GM12878 (cell line): Measurements from ENCODE around the gene TMTC3. TPM values are rescaled to one million over a fixed set of nuclear protein-coding genes. Genes with fewer than 3 reads are reported as not detected.

Experiments
- ATAC-seq: fragments of 200-7000 bp; cut with Tn5 transposase; 3 replicates; pipeline ENCODE4 v1.9.1; 2020; ENCODE audit warnings: mild to moderate bottlenecking, moderate library complexity
- BruUV-seq: library from RNA; stranded (reverse); fragments of 400-500 nt; replicated peaks from 2 replicates; lab custom pipeline; 2021; lab: Mats Ljungman, UMichigan
- CTCF ChIA-PET: fragments of 300-600 bp; sonication (Branson Sonifier 250); formaldehyde crosslinking; extraction: SDS; loops from one replicate; lab custom pipeline; 2021; ENCODE audit warnings: inconsistent platforms; lab: Yijun Ruan, JAX
- POLR2A ChIA-PET: fragments of 350-600 bp; formaldehyde crosslinking; extraction: SDS; loops from one replicate; lab custom pipeline; 2021; ENCODE audit warnings: inconsistent platforms; lab: Charles Lee
- RAD21 ChIA-PET: fragments of 300-600 bp; sonication (Branson Sonifier 250); formaldehyde crosslinking; loops from one replicate; lab custom pipeline; 2023; ENCODE audit warnings: antibody characterized with exemption; ENCODE audit not compliant: unreplicated experiment; lab: Charles Lee
- SMC1A ChIA-PET: fragments of 300-600 bp; sonication (Branson Sonifier 250); formaldehyde crosslinking; loops from one replicate; lab custom pipeline; 2023; ENCODE audit not compliant: unreplicated experiment, uncharacterized antibody; lab: Charles Lee
- DNase-seq: peaks from one replicate; pipeline ENCODE4 v3.0.0-alpha.2; 2011; ENCODE audit warnings: low read depth, low spot score
- FAIRE-seq: peaks from 3 replicates; lab custom pipeline; 2011; peaks lifted over from hg19 to GRCh38; lab: Jason Lieb, UNC
- H2AFZ ChIP-seq: 2 replicates; pipeline ENCODE4 v1.6.0; 2011; ENCODE audit warnings: low read depth, low read length, control low read depth; ENCODE audit not compliant: control insufficient read depth
- H3K27ac ChIP-seq: 2 replicates; pipeline ENCODE4 v1.5.1; 2011; ENCODE audit warnings: control low read depth; ENCODE audit not compliant: control insufficient read depth, insufficient read depth
- H3K27me3 ChIP-seq, 2 experiments: replicated peaks in 1 of 2; 2 replicates each; pipeline versions ENCODE4 v1.6.0 to v1.6.1; 2011; ENCODE audit warnings: low read length in 1 of 2; ENCODE audit not compliant: control insufficient read depth in 2 of 2, insufficient read depth in 2 of 2
- H3K36me3 ChIP-seq, 2 experiments: 2 replicates each; pipeline ENCODE4 v1.5.1; 2011; ENCODE audit warnings: low read length in 1 of 2; ENCODE audit not compliant: control insufficient read depth in 2 of 2, insufficient read depth in 2 of 2
- H3K4me1 ChIP-seq: 2 replicates; pipeline ENCODE4 v1.6.1; 2011; ENCODE audit warnings: mild to moderate bottlenecking, low read length, moderate library complexity, mixed read lengths; ENCODE audit not compliant: control insufficient read depth, insufficient read depth
- H3K4me2 ChIP-seq: 2 replicates; pipeline ENCODE4 v1.6.0; 2011; ENCODE audit warnings: control low read depth; ENCODE audit not compliant: control insufficient read depth, insufficient read depth
- H3K4me3 ChIP-seq: fragments of 200-600 bp; sonication (generic); 2 replicates; pipeline ENCODE4 v1.5.1; 2016
- H3K79me2 ChIP-seq: 2 replicates; pipeline ENCODE4 v1.6.0; 2011; ENCODE audit warnings: low read length; ENCODE audit not compliant: control insufficient read depth, insufficient read depth
- H3K9ac ChIP-seq: 2 replicates; pipeline ENCODE4 v1.8.0; 2011; ENCODE audit warnings: low read length, control low read depth, mixed read lengths; ENCODE audit not compliant: control insufficient read depth, insufficient read depth
- H3K9me3 ChIP-seq: replicated peaks from 3 replicates; pipeline ENCODE4 v1.5.1; 2011; ENCODE audit warnings: mild to moderate bottlenecking, low read length; ENCODE audit not compliant: control insufficient read depth, insufficient read depth
- H4K20me1 ChIP-seq: 2 replicates; pipeline ENCODE4 v1.6.0; 2011; ENCODE audit not compliant: control insufficient read depth, insufficient read depth
- BCL3 ChIP-seq: IDR thresholded peaks from 2 replicates; pipeline ENCODE4 v1.6.1; 2011; ENCODE audit warnings: borderline replicate concordance, low read depth, mild to moderate bottlenecking, moderate library complexity, low read length; ENCODE audit not compliant: insufficient read depth, poor library complexity, severe bottlenecking
- EZH2 ChIP-seq: IDR thresholded peaks from 2 replicates; pipeline ENCODE4 v1.6.1; 2012; ENCODE audit warnings: low read depth, mild to moderate bottlenecking, control low read depth, inconsistent platforms, low read length, borderline replicate concordance; ENCODE audit not compliant: control insufficient read depth
- NR2C2 ChIP-seq: IDR thresholded peaks from 2 replicates; pipeline ENCODE4 v1.6.1; 2011; ENCODE audit warnings: borderline replicate concordance, low read depth; ENCODE audit not compliant: control insufficient read depth, insufficient read length
- PAX8 ChIP-seq: fragments of 450-650 bp; IDR thresholded peaks from 2 replicates; pipeline ENCODE4 v1.6.1; 2017; ENCODE audit warnings: mild to moderate bottlenecking, moderate library complexity
- PML ChIP-seq: IDR thresholded peaks from 2 replicates; pipeline ENCODE4 v1.6.1; 2012; ENCODE audit warnings: low read length, inconsistent platforms
- POU2F2 ChIP-seq: IDR thresholded peaks from 3 replicates; pipeline ENCODE4 v1.6.1; 2011; ENCODE audit warnings: low read depth, mild to moderate bottlenecking, low read length, borderline replicate concordance
- WGBS: methylation state at CpG from one replicate; pipeline ENCODE4 v1.1.6; 2016; ENCODE audit warnings: low lambda C conversion rate; ENCODE audit not compliant: insufficient replicate concordance, insufficient coverage; ENCODE audit errors: missing lambda C conversion rate; 5-methylcytosine and 5-hydroxymethylcytosine counted together
- in situ Hi-C: fragments of 300-500 bp; cut with MboI; formaldehyde crosslinking; loops from 9 replicates; pipeline ENCODE4 v1.14.3; 2018; ENCODE audit warnings: mixed read lengths
- intact Hi-C: fragments of 100-400 bp; cut with micrococcal nuclease; formaldehyde crosslinking; loops from one replicate; pipeline ENCODE4 v1.14.2; 2022; ENCODE audit not compliant: unreplicated experiment
- polyA plus RNA-seq, 11 experiments: library from polyadenylated mRNA; depleted of rRNA in 4 of 11; unstranded in 6 of 11; stranded (reverse) in 5 of 11; fragments of >200 nt; fragmentation: Nextera tagmentation in 4 of 11; fragmentation: Illumina TruSeq in 1 of 11; extraction: Ambion mirVana in 4 of 11; extraction: Trizol in 1 of 11; gene quantifications; 1 replicate in 1 of 11; 2 replicates in 10 of 11; pipeline versions ENCODE4 v1.2.1 to v1.2.3, GENCODE V29; 2011 to 2016; ENCODE audit warnings: inconsistent platforms in 2 of 11, missing spikeins in 2 of 11, low read depth in 1 of 11
- total RNA-seq, 4 experiments: library from RNA; depleted of rRNA in 3 of 4; stranded (reverse); fragments of >200 nt in 3 of 4; fragmentation: Illumina TruSeq in 1 of 4; extraction: Trizol in 1 of 4; gene quantifications; 2 replicates each; pipeline versions ENCODE4 v1.2.1 to v1.2.3, GENCODE V29; 2013 to 2021

Gene TMTC3
- total and polyA plus RNA-seq, 10 of the 15 experiments (the other 5 are each of a cell fraction or from before 2014, with no cell fraction given): 1.4 to 5.7 (median 3.5) TPM

- ChIA-PET RAD21 (no interaction called here), CTCF (interaction anchor here (0.5 kb wide), 1 partner anchor 246 kb away, joined by 4 read pairs; no protein-coding TSS in a partner anchor)
- intact Hi-C loops: no loop called here
- no peak for FAIRE-seq
- TF ChIP-seq PAX8 (no peak), POU2F2 (no peak), BCL3 (no peak), EZH2 (no peak), PML (no peak), NR2C2 (no peak)
- TF ChIP-seq, all 136 proteins: peak for 0
- no peaks in the 10 kb centered on the region for H3K9me3 ChIP-seq
- H3K4me1 ChIP-seq: no peaks in the 10 kb centered on the region
- H2AFZ ChIP-seq: no peak overlapping the region
- no TSS peak for BruUV-seq
- H3K79me2 ChIP-seq: no peaks in the 10 kb centered on the region
- in situ Hi-C loops: no loop called here
- POLR2A ChIA-PET: no interaction called here
- no peak overlapping the region for H3K9ac ChIP-seq
- ATAC-seq (no peak), DNase-seq (no peak)
- no peak overlapping the region for H3K4me2 ChIP-seq
- no peaks in the 10 kb centered on the region for H4K20me1 ChIP-seq
- H3K36me3 ChIP-seq: no peaks in the 10 kb centered on the region; a peak in 1 of 4 replicates
- no peak overlapping the region for H3K4me3 ChIP-seq
- WGBS: 97% methylated on average over 6 of the region's 6 CpGs
- no peak overlapping the region for H3K27ac ChIP-seq
- SMC1A ChIA-PET: no interaction called here
- no peaks in the 10 kb centered on the region for H3K27me3 ChIP-seq
Measured at GRCh38 chr12:88179436-88180014, 37.4 kb downstream of the TMTC3 start.
